SJSA1 (cell line): ENCODE data around the gene RIPK4. TPM values are rescaled to one million over a fixed set of nuclear protein-coding genes. Genes with fewer than 3 reads are reported as not detected.

Source experiments
- DNase-seq, 2 experiments: peaks; one replicate each; pipeline ENCODE4 v3.0.0-alpha.2; 2015 to 2020; ENCODE audit warnings: low spot score in 2 of 2, low read depth in 1 of 2
- H3K27ac ChIP-seq: fragments of 250-450 bp; sonication (Bioruptor Pico); 2 replicates; pipeline ENCODE4 v1.5.1; 2020; ENCODE audit warnings: mild to moderate bottlenecking, moderate library complexity
- H3K27me3 ChIP-seq: fragments of 250-450 bp; sonication (Bioruptor Pico); replicated peaks from 2 replicates; pipeline ENCODE4 v1.5.1; 2020; ENCODE audit warnings: mild to moderate bottlenecking, moderate library complexity
- H3K36me3 ChIP-seq: fragments of 250-450 bp; sonication (Bioruptor Pico); 2 replicates; pipeline ENCODE4 v1.5.1; 2020; ENCODE audit warnings: mild to moderate bottlenecking
- H3K4me1 ChIP-seq: fragments of 250-450 bp; sonication (Bioruptor Pico); replicated peaks from 2 replicates; pipeline ENCODE4 v1.6.1; 2021; ENCODE audit warnings: mild to moderate bottlenecking
- H3K4me3 ChIP-seq: fragments of 250-450 bp; sonication (Bioruptor Pico); 2 replicates; pipeline ENCODE4 v1.5.1; 2020; ENCODE audit warnings: mild to moderate bottlenecking
- H3K9me3 ChIP-seq: fragments of 250-450 bp; sonication (Bioruptor Pico); replicated peaks from 2 replicates; pipeline ENCODE4 v1.5.1; 2020; ENCODE audit warnings: mild to moderate bottlenecking
- total RNA-seq: library from RNA; depleted of rRNA; stranded (reverse); fragments of >200 nt; shearing (Covaris generic); gene quantifications from 2 replicates; pipeline ENCODE4 v1.2.3, GENCODE V29; 2014

The RIPK4 gene
- total RNA-seq, 1 experiment from 2014 or later, result 0.47 TPM

DNA sequence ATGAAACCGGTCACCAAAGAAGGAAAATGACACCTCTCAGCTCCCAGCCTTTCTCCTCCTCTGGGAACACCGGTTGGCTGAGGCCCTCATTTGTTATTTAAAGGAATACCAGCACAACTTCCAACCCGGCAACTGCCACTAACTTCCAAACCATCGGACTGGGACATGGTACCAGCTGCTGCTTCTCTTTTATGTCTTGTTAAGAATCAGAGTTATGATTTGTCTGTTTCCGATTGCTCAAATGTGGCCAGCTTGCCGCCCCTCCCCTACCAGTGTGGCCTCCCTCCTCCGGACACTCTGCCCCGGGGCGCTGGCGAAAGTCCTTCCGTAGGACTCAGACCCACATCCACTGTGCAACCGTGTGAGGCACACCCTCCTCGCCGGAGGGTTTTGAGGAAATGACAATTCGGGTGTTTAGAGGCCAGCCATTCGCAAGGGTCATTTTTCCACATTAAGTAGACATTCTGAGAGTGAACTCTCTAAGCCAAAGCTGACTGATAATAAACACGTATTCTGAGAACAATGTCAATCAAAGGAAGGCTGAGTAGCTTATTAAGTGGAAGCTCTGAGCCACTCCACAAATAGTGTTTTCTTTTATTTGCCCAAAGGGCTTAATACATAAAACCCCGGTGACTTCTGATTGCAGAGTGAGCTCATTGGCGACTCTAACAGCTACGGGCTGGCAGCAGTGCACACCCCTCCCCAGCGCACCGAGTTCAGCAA lies 5.5 kb downstream of the RIPK4 start:
- no peaks in the 10 kb centered on the region for H3K27me3 ChIP-seq
- H3K27ac ChIP-seq, result peak overlapping the region; percentile 23; the same call in 1 of the 2 replicates
- DNase-seq, result peak; percentile 62 to 68
- no peaks in the 10 kb centered on the region for H3K9me3 ChIP-seq
- H3K36me3 ChIP-seq, result no peaks in the 10 kb centered on the region
- H3K4me3 ChIP-seq, result no peak overlapping the region
- H3K4me1 ChIP-seq, result peaks cover 44% of the 10 kb centered on the region

DNA sequence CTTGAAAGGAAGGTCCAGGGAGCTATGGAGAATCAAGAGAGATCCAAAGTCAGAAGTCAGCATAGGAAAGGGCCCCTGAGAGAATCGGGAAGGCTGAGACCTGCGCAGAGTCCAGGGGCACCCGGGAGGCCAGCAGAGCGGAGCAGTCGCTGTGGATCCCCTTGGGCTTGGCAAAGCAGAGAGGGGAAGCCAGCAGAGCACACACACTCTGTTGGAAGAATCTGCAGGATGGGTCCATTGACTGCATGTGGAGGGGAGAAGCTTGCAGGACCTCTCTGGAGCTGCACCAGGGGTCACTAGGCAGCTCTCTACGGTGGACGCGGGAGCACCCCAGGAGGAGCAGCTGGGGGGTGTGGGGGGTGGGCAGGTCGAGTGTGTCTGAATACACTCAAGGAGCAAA lies 6.4 kb downstream of the RIPK4 start:
- H3K9me3 ChIP-seq, result no peaks in the 10 kb centered on the region
- no peak for DNase-seq
- no peak overlapping the region for H3K4me3 ChIP-seq
- no peak overlapping the region for H3K27ac ChIP-seq
- no peaks in the 10 kb centered on the region for H3K27me3 ChIP-seq
- peaks cover 44% of the 10 kb centered on the region for H3K4me1 ChIP-seq
- no peaks in the 10 kb centered on the region for H3K36me3 ChIP-seq

DNA sequence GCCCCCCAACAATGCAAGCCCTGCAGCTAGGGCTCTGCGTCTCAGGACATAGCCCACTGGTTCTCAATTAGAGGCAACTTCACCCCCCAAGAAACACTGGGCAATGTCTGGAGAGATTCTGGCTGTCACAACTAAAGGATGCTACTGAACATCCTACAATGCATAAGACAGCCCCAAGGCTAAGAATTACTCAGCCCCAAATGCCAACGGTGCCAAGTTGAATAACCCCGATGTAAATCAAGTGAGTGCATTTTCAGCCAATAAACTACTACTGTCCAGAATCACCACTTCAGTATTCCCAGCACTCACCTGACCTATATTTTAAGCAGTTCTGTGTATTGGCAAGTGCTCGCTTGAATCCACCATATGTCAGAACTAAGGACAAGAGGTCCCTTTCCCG lies 6.9 kb downstream of the RIPK4 start:
- DNase-seq, result no peak
- Histone ChIP-seq H3K4me1 (peaks cover 44% of the 10 kb centered on the region), H3K27me3 (no peaks in the 10 kb centered on the region), H3K36me3 (no peaks in the 10 kb centered on the region), H3K27ac (no peak overlapping the region), H3K9me3 (no peaks in the 10 kb centered on the region), H3K4me3 (no peak overlapping the region)

DNA sequence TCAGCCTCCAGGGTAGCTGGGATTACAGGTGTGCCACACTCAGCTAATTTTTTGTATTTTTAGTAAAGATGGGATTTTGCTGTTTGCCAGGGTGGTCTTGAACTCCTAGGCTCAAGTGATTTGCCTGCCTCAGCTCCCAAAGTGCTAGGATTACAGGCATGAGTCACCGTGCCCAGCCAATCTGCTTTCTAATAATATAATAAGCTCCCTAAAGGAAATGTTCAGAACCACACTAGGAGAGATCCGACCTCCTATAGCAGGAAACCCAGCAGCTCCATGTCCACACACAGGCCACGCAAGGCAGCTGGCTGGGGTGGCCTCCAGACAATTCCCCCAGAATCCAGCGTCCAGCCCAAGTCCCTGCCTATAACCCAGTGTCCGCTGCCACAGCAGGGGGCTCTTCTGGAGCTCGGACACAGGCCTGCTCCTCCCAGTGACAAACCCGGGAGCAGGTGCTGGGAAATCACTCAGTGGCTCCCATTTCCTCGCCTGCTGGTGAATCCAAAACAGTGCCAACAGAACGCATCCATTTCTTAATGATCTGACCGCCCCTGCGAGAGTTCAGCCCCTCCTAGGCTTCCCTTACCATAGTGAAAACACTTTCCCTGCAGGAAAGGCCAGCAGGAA lies 7.5 kb downstream of the RIPK4 start:
- H3K4me1 ChIP-seq, result peaks cover 50% of the 10 kb centered on the region
- H3K27ac ChIP-seq, result no peak overlapping the region
- no peaks in the 10 kb centered on the region for H3K36me3 ChIP-seq
- no peaks in the 10 kb centered on the region for H3K27me3 ChIP-seq
- no peak overlapping the region for H3K4me3 ChIP-seq
- DNase-seq, result peak in 1 of 2 experiments; percentile 22
- H3K9me3 ChIP-seq, result no peaks in the 10 kb centered on the region

DNA sequence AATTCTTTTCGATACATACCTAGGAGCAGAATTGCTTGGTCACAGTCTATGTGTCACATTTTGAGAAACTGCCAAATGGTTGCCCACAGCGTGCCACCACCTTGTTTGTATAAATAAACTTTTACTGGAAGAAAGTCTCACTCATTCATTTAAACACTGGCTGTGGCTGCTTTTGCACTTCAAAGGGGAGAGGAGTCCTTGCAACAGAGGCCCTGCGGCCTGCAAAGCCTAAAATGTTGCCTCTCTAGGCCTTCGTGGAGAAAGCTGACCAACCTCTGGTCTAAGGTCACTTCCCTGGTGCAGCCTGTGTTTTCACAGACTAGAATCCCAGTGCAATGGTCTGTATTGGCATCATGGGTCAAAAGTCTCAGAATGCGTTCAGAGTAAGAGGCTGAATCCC lies 8.3 kb downstream of the RIPK4 start:
- DNase-seq, result peak; percentile 80
- Histone ChIP-seq H3K27me3 (no peaks in the 10 kb centered on the region), H3K9me3 (no peaks in the 10 kb centered on the region), H3K4me1 (peaks cover 55% of the 10 kb centered on the region), H3K4me3 (no peak overlapping the region), H3K36me3 (no peaks in the 10 kb centered on the region), H3K27ac (peak overlapping the region; percentile 55)

- no peak overlapping the region for H3K4me3 ChIP-seq
- DNase-seq, result no peak
- no peaks in the 10 kb centered on the region for H3K9me3 ChIP-seq
- no peaks in the 10 kb centered on the region for H3K36me3 ChIP-seq
- H3K4me1 ChIP-seq, result peaks cover 59% of the 10 kb centered on the region
- H3K27me3 ChIP-seq, result no peaks in the 10 kb centered on the region
- H3K27ac ChIP-seq, result no peak overlapping the region
Observed at GRCh38 chr21:41755934-41756773, 10.7 kb downstream of the RIPK4 start.

DNA sequence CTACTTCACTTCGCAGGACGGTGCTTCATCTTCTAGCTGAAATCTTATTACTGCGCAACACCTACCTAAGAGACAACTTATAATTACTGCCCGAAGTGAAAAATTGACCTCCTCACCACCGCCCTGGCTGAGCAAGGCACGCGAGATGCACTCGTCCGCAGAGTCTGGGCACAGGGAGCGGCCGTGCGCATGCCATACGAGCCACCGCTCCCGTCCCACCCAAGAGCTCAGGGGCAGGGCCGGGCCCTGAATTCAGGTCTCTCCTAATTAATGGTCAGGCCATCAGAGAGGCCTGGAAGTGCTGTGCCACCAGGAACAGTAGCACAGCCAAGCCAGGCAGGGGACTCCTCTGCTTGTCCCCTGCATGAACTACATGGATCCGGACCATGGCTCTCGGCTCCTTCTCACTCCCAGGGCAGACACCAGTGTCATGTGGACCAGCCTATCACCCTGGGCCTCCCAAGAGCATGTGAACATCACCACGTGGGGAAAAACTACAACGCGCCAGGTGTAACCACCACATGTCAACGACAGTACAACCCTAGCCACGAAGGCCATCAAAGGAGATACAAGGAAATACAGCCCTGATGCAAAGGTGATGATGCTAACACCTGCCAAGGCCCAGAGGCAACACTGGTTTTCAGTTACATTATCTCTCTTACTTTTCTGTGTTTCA lies 11.5 kb downstream of the RIPK4 start:
- Histone ChIP-seq H3K27me3 (no peaks in the 10 kb centered on the region), H3K36me3 (no peaks in the 10 kb centered on the region), H3K27ac (no peak overlapping the region), H3K4me3 (no peak overlapping the region), H3K9me3 (no peaks in the 10 kb centered on the region), H3K4me1 (peaks cover 59% of the 10 kb centered on the region)
- no peak for DNase-seq

GRCh38 chr21:41754479-41754891 lies 12.4 kb downstream of the RIPK4 start:
- Histone ChIP-seq H3K9me3 (no peaks in the 10 kb centered on the region), H3K4me3 (no peak overlapping the region), H3K27ac (no peak overlapping the region), H3K36me3 (no peaks in the 10 kb centered on the region), H3K27me3 (no peaks in the 10 kb centered on the region), H3K4me1 (peaks cover 55% of the 10 kb centered on the region)
- DNase-seq, result no peak

GRCh38 chr21:41753006-41753898 lies 13.6 kb downstream of the RIPK4 start:
- Histone ChIP-seq H3K4me3 (no peak overlapping the region), H3K4me1 (peaks cover 43% of the 10 kb centered on the region), H3K9me3 (no peaks in the 10 kb centered on the region), H3K36me3 (no peaks in the 10 kb centered on the region), H3K27me3 (no peaks in the 10 kb centered on the region), H3K27ac (no peak overlapping the region)
- DNase-seq, result no peak

DNA sequence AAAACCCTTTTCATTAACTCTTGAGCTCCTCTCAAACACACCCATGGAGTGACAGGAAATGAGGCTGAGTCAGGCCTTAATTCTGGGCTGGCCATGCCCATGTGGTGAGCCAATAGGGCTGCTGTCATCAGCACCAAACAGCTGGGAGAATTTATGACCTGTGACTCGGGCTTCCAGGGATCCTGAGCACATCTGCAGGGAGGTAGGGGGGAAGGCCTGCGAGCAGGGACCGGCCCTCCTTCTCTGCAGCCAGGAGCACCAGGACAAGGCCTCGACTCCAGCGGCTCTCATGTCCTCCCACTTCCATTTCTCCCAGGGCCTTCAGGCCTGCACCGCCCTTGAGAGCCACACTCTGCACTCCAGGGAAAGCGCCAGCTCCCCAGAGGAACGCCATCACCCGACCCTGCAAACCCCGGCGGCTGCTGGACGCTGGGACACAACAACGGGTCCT lies 14.6 kb downstream of the RIPK4 start:
- no peak overlapping the region for H3K4me3 ChIP-seq
- peak; percentile 44 to 66 for DNase-seq
- peak overlapping the region; percentile 2; the same call in 1 of the 2 replicates for H3K27ac ChIP-seq
- no peaks in the 10 kb centered on the region for H3K9me3 ChIP-seq
- H3K27me3 ChIP-seq, result no peaks in the 10 kb centered on the region
- H3K36me3 ChIP-seq, result no peaks in the 10 kb centered on the region
- peaks cover 40% of the 10 kb centered on the region for H3K4me1 ChIP-seq

GRCh38 chr21:41751611-41752011 lies 15.2 kb downstream of the RIPK4 start:
- no peaks in the 10 kb centered on the region for H3K27me3 ChIP-seq
- H3K4me1 ChIP-seq, result peaks cover 40% of the 10 kb centered on the region
- no peaks in the 10 kb centered on the region for H3K9me3 ChIP-seq
- no peak overlapping the region for H3K4me3 ChIP-seq
- H3K36me3 ChIP-seq, result no peaks in the 10 kb centered on the region
- peak in 1 of 2 experiments; percentile 2 for DNase-seq
- peak overlapping the region; percentile 2; the same call in 1 of the 2 replicates for H3K27ac ChIP-seq

DNA sequence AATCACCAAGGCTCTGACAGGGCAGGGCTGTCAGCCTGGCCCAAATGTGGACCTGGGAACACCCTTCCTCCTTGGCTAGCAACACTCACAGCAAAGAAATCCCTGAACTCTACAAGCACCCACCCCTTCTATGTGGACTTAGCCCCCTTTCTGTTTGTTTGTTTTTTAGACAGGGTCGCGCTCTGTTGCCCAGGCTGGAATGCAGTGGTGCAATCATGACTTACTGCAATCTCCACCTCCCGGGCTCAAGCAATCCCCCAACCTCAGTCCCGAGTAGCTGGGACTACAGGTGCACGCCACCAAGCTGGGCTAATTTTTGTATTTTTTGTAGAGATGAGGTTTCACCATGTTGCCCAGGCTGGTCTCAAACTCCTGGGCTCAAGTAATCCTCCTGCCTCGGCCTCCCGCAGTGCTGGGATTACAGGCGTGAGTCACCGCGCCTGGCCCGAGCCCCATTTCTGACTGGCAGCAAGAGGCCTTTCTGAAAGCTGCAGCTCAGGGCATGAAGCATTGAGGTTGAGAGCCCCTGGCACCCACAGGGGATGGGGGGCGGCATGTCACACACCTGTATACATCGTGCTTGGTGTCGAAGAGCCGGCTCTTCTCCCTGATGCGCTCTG lies 16.2 kb downstream of the RIPK4 start:
- H3K9me3 ChIP-seq, result no peaks in the 10 kb centered on the region
- peak in 1 of 2 experiments; percentile 18 for DNase-seq
- no peak overlapping the region for H3K4me3 ChIP-seq
- no peaks in the 10 kb centered on the region for H3K36me3 ChIP-seq
- H3K4me1 ChIP-seq, result peaks cover 40% of the 10 kb centered on the region
- no peaks in the 10 kb centered on the region for H3K27me3 ChIP-seq
- H3K27ac ChIP-seq, result no peak overlapping the region
